ENCODE data around the gene SORBS2. TPM values are rescaled to one million over a fixed set of nuclear protein-coding genes. Genes with fewer than 3 reads are reported as not detected.
A peak's percentile ranks its signal among the peaks of the same experiment; 100 is the strongest.
"Not testable (repeated sequence)": the region's sequence is repeated elsewhere in the genome, so short reads cannot be mapped to it uniquely, and the experiment has no call there.

SORBS2 gene
- total RNA-seq (2014; rRNA removed; shearing (Covaris generic)) = 3.3 and 7.7 TPM in 2 replicates

GRCh38 chr4:185811509-185812364, at the start of gene SORBS2:
SORBS2 (minus strand) TSS chr4:185812194; CDS start chr4:185690571, 121,623 bp downstream.
- peak; percentile 30 for DNase-seq (ENCODE audit: low read depth)

GRCh38 chr4:185859111-185859510, 47.1 kb upstream of the SORBS2 start:
- no peak for DNase-seq (ENCODE audit: low read depth)

GRCh38 chr4:185857561-185857960, 45.6 kb upstream of the SORBS2 start:
- not testable (repeated sequence) for DNase-seq (ENCODE audit: low read depth)

GRCh38 chr4:185853841-185854240, 41.8 kb upstream of the SORBS2 start:
- DNase-seq (ENCODE audit: low read depth) = no peak

GRCh38 chr4:185852961-185853360, 41.0 kb upstream of the SORBS2 start:
- DNase-seq (ENCODE audit: low read depth) = no peak

GRCh38 chr4:185849664-185850550, 37.9 kb upstream of the SORBS2 start:
- DNase-seq (ENCODE audit: low read depth) = no peak

- DNase-seq (ENCODE audit: low read depth) = peak; percentile 65
Observed at GRCh38 chr4:185847352-185848097, 35.5 kb upstream of the SORBS2 start.

- DNase-seq (ENCODE audit: low read depth) = peak; percentile 30
Observed at GRCh38 chr4:185846505-185847150, 34.6 kb upstream of the SORBS2 start.

- no peak for DNase-seq (ENCODE audit: low read depth)
Observed at GRCh38 chr4:185845966-185846365, 34.0 kb upstream of the SORBS2 start.

- no peak for DNase-seq (ENCODE audit: low read depth)
Observed at GRCh38 chr4:185841451-185841850, 29.5 kb upstream of the SORBS2 start.

- no peak for DNase-seq (ENCODE audit: low read depth)
Observed at GRCh38 chr4:185840953-185841352, 29.0 kb upstream of the SORBS2 start.

- DNase-seq (ENCODE audit: low read depth) = no peak
Observed at GRCh38 chr4:185840201-185840600, 28.2 kb upstream of the SORBS2 start.

- no peak for DNase-seq (ENCODE audit: low read depth)
Observed at GRCh38 chr4:185839770-185840169, 27.8 kb upstream of the SORBS2 start.

- DNase-seq (ENCODE audit: low read depth) = peak; percentile 78
Observed at GRCh38 chr4:185839194-185839712, 27.3 kb upstream of the SORBS2 start.

GRCh38 chr4:185838514-185839193, 26.7 kb upstream of the SORBS2 start:
- DNase-seq (ENCODE audit: low read depth) = no peak

GRCh38 chr4:185838104-185838452, 26.1 kb upstream of the SORBS2 start:
- DNase-seq (ENCODE audit: low read depth) = no peak

- no peak for DNase-seq (ENCODE audit: low read depth)
Observed at GRCh38 chr4:185837415-185838103, 25.6 kb upstream of the SORBS2 start.

- DNase-seq (ENCODE audit: low read depth) = no peak
Observed at GRCh38 chr4:185836241-185837084, 24.5 kb upstream of the SORBS2 start.

- DNase-seq (ENCODE audit: low read depth) = no peak
Observed at GRCh38 chr4:185835814-185836213, 23.8 kb upstream of the SORBS2 start.

All from Daoy (cell line).